ENCODE data around the gene DCN.

DNA sequence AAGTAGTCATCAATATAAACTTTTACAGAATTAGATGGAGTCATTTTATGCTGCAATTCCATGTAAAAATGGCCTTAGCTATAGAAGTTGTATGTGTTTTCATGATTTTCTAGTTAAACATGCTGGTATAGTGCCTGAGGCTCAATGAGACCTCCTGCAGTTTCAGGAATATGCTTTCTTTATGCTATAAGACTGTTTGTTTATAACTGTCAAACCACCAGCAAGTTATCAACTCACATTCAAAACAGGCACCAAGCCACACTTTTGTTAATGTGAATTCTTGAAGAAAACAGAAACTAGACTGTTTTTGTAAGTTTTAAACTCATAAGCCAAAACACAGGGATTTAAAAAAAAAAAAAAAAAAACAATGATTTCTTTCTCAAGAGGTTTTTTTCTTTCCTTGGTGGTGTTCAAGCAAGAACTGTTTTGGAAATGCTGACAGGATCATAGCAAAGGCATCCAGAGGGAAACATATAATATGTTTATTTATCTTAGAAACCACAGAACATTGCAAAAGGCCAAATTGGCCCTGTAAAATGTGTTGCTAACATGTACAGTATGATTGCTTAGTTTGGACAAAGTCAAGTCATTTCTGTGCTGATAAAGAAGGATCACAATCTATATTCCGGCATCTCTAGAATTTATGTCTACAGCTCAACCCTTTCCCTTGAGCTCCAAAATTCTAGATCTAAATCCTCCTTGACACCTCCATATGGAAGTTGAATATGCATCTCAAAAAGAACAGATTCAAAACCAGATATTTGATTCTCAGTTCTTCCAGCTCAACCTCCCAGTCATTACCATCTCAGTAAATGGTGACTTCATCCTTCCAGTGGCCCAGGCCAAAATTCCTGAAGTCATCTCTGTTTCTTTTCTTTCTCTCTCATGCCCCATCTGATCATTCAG lies 42.3 kb downstream of the DCN start:
- TF ChIP-seq, protein P1, sequence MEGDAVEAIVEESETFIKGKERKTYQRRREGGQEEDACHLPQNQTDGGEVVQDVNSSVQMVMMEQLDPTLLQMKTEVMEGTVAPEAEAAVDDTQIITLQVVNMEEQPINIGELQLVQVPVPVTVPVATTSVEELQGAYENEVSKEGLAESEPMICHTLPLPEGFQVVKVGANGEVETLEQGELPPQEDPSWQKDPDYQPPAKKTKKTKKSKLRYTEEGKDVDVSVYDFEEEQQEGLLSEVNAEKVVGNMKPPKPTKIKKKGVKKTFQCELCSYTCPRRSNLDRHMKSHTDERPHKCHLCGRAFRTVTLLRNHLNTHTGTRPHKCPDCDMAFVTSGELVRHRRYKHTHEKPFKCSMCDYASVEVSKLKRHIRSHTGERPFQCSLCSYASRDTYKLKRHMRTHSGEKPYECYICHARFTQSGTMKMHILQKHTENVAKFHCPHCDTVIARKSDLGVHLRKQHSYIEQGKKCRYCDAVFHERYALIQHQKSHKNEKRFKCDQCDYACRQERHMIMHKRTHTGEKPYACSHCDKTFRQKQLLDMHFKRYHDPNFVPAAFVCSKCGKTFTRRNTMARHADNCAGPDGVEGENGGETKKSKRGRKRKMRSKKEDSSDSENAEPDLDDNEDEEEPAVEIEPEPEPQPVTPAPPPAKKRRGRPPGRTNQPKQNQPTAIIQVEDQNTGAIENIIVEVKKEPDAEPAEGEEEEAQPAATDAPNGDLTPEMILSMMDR (IDR thresholded peaks at IDR 0.05; ENCODE audit: low read depth, low read length), result no peak
- no peak for TF ChIP-seq EZH2phosphoT487 (IDR thresholded peaks at IDR 0.05; ENCODE audit: low read depth)
